Measurements from ENCODE around the gene PPP1R1B. TPM values are rescaled to one million over a fixed set of nuclear protein-coding genes. Genes with fewer than 3 reads are reported as not detected.

Gene PPP1R1B
- total RNA-seq, 6 experiments from 2014 or later: not detected

GRCh38 chr17:39636587-39636926 is 9.8 kb downstream of the PPP1R1B start:
- H3K4me1 Mint-ChIP-seq (ENCODE audit: low read depth): peaks cover 28% of the 10 kb centered on the region
- no peaks in the 10 kb centered on the region for H3K9me3 Mint-ChIP-seq
- H3K27me3 Mint-ChIP-seq (ENCODE audit: insufficient read depth): peaks cover 6% of the 10 kb centered on the region; the same call in 1 of the 2 replicates
- H3K27ac Mint-ChIP-seq: peak overlapping the region; percentile 70
- no peak for DNase-seq
- no peak for TF ChIP-seq CTCF (IDR thresholded peaks at IDR 0.05)
- peak overlapping the region; percentile 92 for H3K4me3 Mint-ChIP-seq
- no peaks in the 10 kb centered on the region for H3K36me3 Mint-ChIP-seq (ENCODE audit: low read depth)

GRCh38 chr17:39636927-39637736 is 10.4 kb downstream of the PPP1R1B start, which contains the start of gene STARD3:
STARD3 (plus strand) TSS chr17:39637144; CDS start chr17:39653532, 16,388 bp downstream.
- DNase-seq: peak; percentile 72
- peaks cover 34% of the 10 kb centered on the region for H3K4me1 Mint-ChIP-seq (ENCODE audit: low read depth)
- H3K4me3 Mint-ChIP-seq: peak within 1 kb of the TSS; percentile 92

GRCh38 chr17:39638317-39638716 is 11.6 kb downstream of the PPP1R1B start:
- Mint-ChIP-seq H3K36me3 (ENCODE audit: low read depth) (no peaks in the 10 kb centered on the region), H3K27me3 (ENCODE audit: insufficient read depth) (0 out of 2 replicates have a peak, but pooled peaks cover 1% of the 10 kb centered on the region), H3K4me1 (ENCODE audit: low read depth) (peaks cover 45% of the 10 kb centered on the region), H3K9me3 (no peaks in the 10 kb centered on the region), H3K27ac (no peak overlapping the region), H3K4me3 (peak overlapping the region; percentile 92)
- no peak for DNase-seq
- no peak for TF ChIP-seq CTCF (IDR thresholded peaks at IDR 0.05)

More at GRCh38 chr17:39636927-39637736, 10.4 kb downstream of the PPP1R1B start, which contains the start of gene STARD3:
- Mint-ChIP-seq H3K9me3 (no peaks in the 10 kb centered on the region), H3K36me3 (ENCODE audit: low read depth) (no peaks in the 10 kb centered on the region), H3K27me3 (ENCODE audit: insufficient read depth) (0 out of 2 replicates have a peak, but pooled peaks cover 1% of the 10 kb centered on the region), H3K27ac (peak within 1 kb of the TSS; percentile 70)
- peak; percentile 52 for TF ChIP-seq CTCF (IDR thresholded peaks at IDR 0.05)

GRCh38 chr17:39639043-39639442 is 12.3 kb downstream of the PPP1R1B start:
- 0 out of 2 replicates have a peak, but pooled peaks cover 1% of the 10 kb centered on the region for H3K27me3 Mint-ChIP-seq (ENCODE audit: insufficient read depth)
- H3K36me3 Mint-ChIP-seq (ENCODE audit: low read depth): no peaks in the 10 kb centered on the region
- H3K9me3 Mint-ChIP-seq: no peaks in the 10 kb centered on the region
- no peak overlapping the region for H3K4me3 Mint-ChIP-seq
- no peak overlapping the region for H3K27ac Mint-ChIP-seq
- H3K4me1 Mint-ChIP-seq (ENCODE audit: low read depth): peaks cover 53% of the 10 kb centered on the region
- no peak for DNase-seq
- no peak for TF ChIP-seq CTCF (IDR thresholded peaks at IDR 0.05)

- Mint-ChIP-seq H3K27ac (no peak overlapping the region), H3K27me3 (ENCODE audit: insufficient read depth) (0 out of 2 replicates have a peak, but pooled peaks cover 1% of the 10 kb centered on the region), H3K4me1 (ENCODE audit: low read depth) (peaks cover 54% of the 10 kb centered on the region), H3K36me3 (ENCODE audit: low read depth) (no peaks in the 10 kb centered on the region), H3K9me3 (no peaks in the 10 kb centered on the region), H3K4me3 (no peak overlapping the region)
- no peak for DNase-seq
- no peak for TF ChIP-seq CTCF (IDR thresholded peaks at IDR 0.05)
These were observed 13.1 kb downstream of the PPP1R1B start for GRCh38 chr17:39639566-39640458.

All from HFFc6 (cell line).